Lower leg skin (tissue), 4 donors: ENCODE measurements around the gene APOL4. TPM values are rescaled to one million over a fixed set of nuclear protein-coding genes. Genes with fewer than 3 reads are reported as not detected.

Experiments used
- DNase-seq, 2 donors: peaks; one replicate each; pipeline ENCODE4 v3.0.0-alpha.2; 2019; ENCODE audit warnings: low spot score in 2 of 2
- H3K4me3 ChIP-seq: fragments of 200-600 bp; sonication (generic); 2 replicates; pipeline ENCODE4 v1.5.1; 2017; ENCODE audit warnings: mild to moderate bottlenecking, low read depth; ENCODE audit not compliant: poor library complexity, severe bottlenecking
- CTCF ChIP-seq, 3 donors: fragments of 450-650 bp; IDR thresholded peaks; one replicate each; pipeline ENCODE4 v1.5.1; 2016; ENCODE audit warnings: antibody characterized with exemption in 3 of 3, mild to moderate bottlenecking in 3 of 3, moderate library complexity in 2 of 3
- POLR2A ChIP-seq, 2 donors: fragments of 450-650 bp; IDR thresholded peaks; one replicate each; pipeline ENCODE4 v1.6.1; 2016 to 2017; ENCODE audit warnings: antibody characterized with exemption in 2 of 2, mild to moderate bottlenecking in 1 of 2, moderate library complexity in 1 of 2
- WGBS, 2 donors: methylation state at CpG; one replicate each; pipeline ENCODE4 v1.1.5; 2018; 5-methylcytosine and 5-hydroxymethylcytosine counted together
- intact Hi-C: fragments of 100-400 bp; cut with DNase I; formaldehyde crosslinking; loops from one replicate; pipeline ENCODE4 v1.15.0; 2023; ENCODE audit warnings: low total_unique reads
- total RNA-seq, 4 donors: library from RNA; depleted of rRNA; stranded (reverse); fragments of >200 nt; gene quantifications; one replicate each; pipeline ENCODE4 v1.1.0, GENCODE V29; 2016

The APOL4 gene
- total RNA-seq, 4 donors from 2014 or later: 3.3 to 5.4 (median 4.1) TPM

DNA sequence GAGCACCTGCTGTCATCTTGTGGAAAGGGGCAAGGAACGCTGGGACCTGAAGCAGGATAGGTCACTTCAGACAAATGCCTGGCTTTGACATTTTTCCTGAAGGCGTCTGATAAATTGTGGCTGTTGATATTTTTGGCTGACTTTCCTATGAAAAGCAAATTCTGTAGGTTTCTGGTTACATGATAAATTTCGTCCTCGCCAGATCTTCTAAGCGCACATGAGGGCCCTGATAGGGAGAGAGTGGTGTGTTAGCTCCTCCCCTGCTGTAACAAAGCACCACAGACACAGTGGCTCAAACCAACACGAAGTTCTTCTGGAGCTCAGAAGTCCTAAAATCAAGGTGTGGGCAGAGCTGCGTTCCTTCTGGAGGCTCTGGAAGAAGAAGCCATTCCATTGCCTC, 19.6 kb downstream of the APOL4 start:
- H3K4me3 ChIP-seq: no peak overlapping the region
- no peak for DNase-seq
- 81 to 87% methylated on average over 7 of the region's 7 CpGs for WGBS, 2 donors
- no peak for TF ChIP-seq POLR2A (IDR thresholded peaks at IDR 0.05)
- TF ChIP-seq CTCF (IDR thresholded peaks at IDR 0.05): no peak
- intact Hi-C loops: loop anchor here (10.0 kb wide), 1 partner anchor 53 kb away; the partner anchor contains the start of gene APOL2

DNA sequence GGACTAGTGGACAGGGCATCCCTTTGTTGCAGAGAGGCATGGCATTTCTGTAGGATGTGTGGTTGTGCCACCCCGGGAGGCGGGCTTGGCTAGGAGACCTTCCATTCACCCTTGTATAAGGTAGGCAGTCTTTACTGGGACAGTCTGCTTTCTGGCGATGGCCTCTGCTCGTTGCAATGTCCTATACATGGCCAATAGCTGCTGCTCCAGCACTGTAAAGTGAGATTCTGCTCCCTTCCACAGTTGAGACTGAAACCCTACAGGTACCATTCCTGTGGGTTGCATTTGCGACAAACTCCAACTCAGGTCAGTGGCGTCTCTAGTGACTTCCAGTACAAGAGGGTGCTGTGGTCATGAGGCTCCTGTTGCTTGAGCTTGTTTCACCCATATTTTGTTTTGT, 20.7 kb downstream of the APOL4 start:
- intact Hi-C loops: loop anchor here (10.0 kb wide), 1 partner anchor 54 kb away; the partner anchor contains the start of gene APOL2
- peak in 1 of 2 donors; percentile 43 for DNase-seq
- H3K4me3 ChIP-seq: no peak overlapping the region
- no peak for TF ChIP-seq POLR2A (IDR thresholded peaks at IDR 0.05)
- no peak for TF ChIP-seq CTCF (IDR thresholded peaks at IDR 0.05)
- 90 to 92% methylated on average over 6 of the region's 6 CpGs for WGBS, 2 donors

- TF ChIP-seq POLR2A (IDR thresholded peaks at IDR 0.05): no peak
- no peak for TF ChIP-seq CTCF (IDR thresholded peaks at IDR 0.05)
- no peak overlapping the region for H3K4me3 ChIP-seq
- peak; percentile 75 to 97 for DNase-seq
- intact Hi-C loops: loop anchor here (10.0 kb wide), 1 partner anchor 55 kb away; the partner anchor contains the start of gene APOL2
- WGBS, 2 donors: 74 to 81% methylated on average over 21 to 22 of the region's 22 CpGs
Observed at GRCh38 chr22:36180038-36180880, 21.4 kb downstream of the APOL4 start.

GRCh38 chr22:36177160-36177559, 24.4 kb downstream of the APOL4 start:
- intact Hi-C loops: no loop called here
- 57 to 65% methylated on average over 3 of the region's 3 CpGs for WGBS, 2 donors
- TF ChIP-seq POLR2A (IDR thresholded peaks at IDR 0.05) (no peak), CTCF (IDR thresholded peaks at IDR 0.05) (no peak)

DNA sequence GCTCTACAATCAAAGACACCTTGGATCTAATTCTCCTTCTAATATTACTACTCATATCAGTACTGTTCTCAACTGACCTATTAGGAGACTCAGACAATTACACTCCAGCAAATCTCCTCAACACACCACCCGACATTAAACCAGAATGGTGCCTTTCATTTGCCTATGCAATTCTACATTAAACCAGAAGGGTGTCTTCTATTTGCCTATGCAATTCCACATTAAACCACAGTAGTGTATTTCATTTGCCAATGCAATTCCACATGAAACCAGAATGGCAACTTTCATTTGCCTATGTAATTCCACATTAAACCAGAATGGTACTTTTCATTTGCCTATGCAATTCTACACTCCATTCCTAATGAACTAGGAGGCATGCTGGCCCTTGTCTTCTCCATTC, 25.7 kb downstream of the APOL4 start:
- intact Hi-C loops: no loop called here
- TF ChIP-seq CTCF (IDR thresholded peaks at IDR 0.05) (no peak), POLR2A (IDR thresholded peaks at IDR 0.05) (no peak)
- DNase-seq: no peak
- 0 to 29% methylated on average over 1 of the region's 1 CpG for WGBS, 2 donors
- H3K4me3 ChIP-seq: no peak overlapping the region

More at GRCh38 chr22:36177160-36177559, 24.4 kb downstream of the APOL4 start:
- no peak for DNase-seq
- no peak overlapping the region for H3K4me3 ChIP-seq
